Measurements from ENCODE around the gene TNFSF8.
A peak's percentile ranks its signal among the peaks of the same experiment; 100 is the strongest.

The TNFSF8 gene

GRCh38 chr9:114906922-114907571 lies 23.3 kb downstream of the TNFSF8 start:
- no peak overlapping the region for H3K27ac ChIP-seq (ENCODE audit: low read depth, low read length, severe bottlenecking)
- no peaks in the 10 kb centered on the region for H3K36me3 ChIP-seq (ENCODE audit: control insufficient read depth, insufficient read depth, low read length)
- 44 to 76% methylated on average over 4 to 6 of the region's 7 CpGs for WGBS, 2 experiments (ENCODE audit: insufficient coverage in 2 of 2)
- no peaks in the 10 kb centered on the region for H3K9me3 ChIP-seq (ENCODE audit: control insufficient read depth, low read length)
- H3K4me1 ChIP-seq (ENCODE audit: control insufficient read depth, insufficient read depth, low read length, poor library complexity, severe bottlenecking), result peaks cover 18% of the 10 kb centered on the region
- H3K4me3 ChIP-seq (ENCODE audit: extremely low read depth, insufficient read depth, low read length, poor library complexity, severe bottlenecking), result no peak overlapping the region

- whole genome bisulfite sequencing, 2 experiments (ENCODE audit: insufficient coverage in 2 of 2), result 87 to 89% methylated on average over 5 of the region's 7 CpGs
- no peaks in the 10 kb centered on the region for H3K9me3 ChIP-seq (ENCODE audit: control insufficient read depth, low read length)
These were observed 25.0 kb downstream of the TNFSF8 start for GRCh38 chr9:114905170-114905940.

GRCh38 chr9:114902786-114903524 lies 27.4 kb downstream of the TNFSF8 start:
- Histone ChIP-seq H3K36me3 (ENCODE audit: control insufficient read depth, insufficient read depth, low read length) (no peaks in the 10 kb centered on the region), H3K4me3 (ENCODE audit: extremely low read depth, insufficient read depth, low read length, poor library complexity, severe bottlenecking) (no peak overlapping the region), H3K4me1 (ENCODE audit: control insufficient read depth, insufficient read depth, low read length, poor library complexity, severe bottlenecking) (peaks cover 27% of the 10 kb centered on the region), H3K9me3 (ENCODE audit: control insufficient read depth, low read length) (no peaks in the 10 kb centered on the region), H3K27ac (ENCODE audit: low read depth, low read length, severe bottlenecking) (no peak overlapping the region)
- WGBS, 2 experiments (ENCODE audit: insufficient coverage in 2 of 2), result 87 to 100% methylated on average over 2 to 3 of the region's 4 CpGs

More at GRCh38 chr9:114905170-114905940, 25.0 kb downstream of the TNFSF8 start:
- Histone ChIP-seq H3K4me3 (ENCODE audit: extremely low read depth, insufficient read depth, low read length, poor library complexity, severe bottlenecking) (no peak overlapping the region), H3K27ac (ENCODE audit: low read depth, low read length, severe bottlenecking) (no peak overlapping the region), H3K36me3 (ENCODE audit: control insufficient read depth, insufficient read depth, low read length) (no peaks in the 10 kb centered on the region), H3K4me1 (ENCODE audit: control insufficient read depth, insufficient read depth, low read length, poor library complexity, severe bottlenecking) (peaks cover 24% of the 10 kb centered on the region)

GRCh38 chr9:114900942-114901802 lies 29.2 kb downstream of the TNFSF8 start:
- 71 to 100% methylated on average over 1 of the region's 1 CpG for WGBS, 2 experiments (ENCODE audit: insufficient coverage in 2 of 2)
- Histone ChIP-seq H3K36me3 (ENCODE audit: control insufficient read depth, insufficient read depth, low read length) (no peaks in the 10 kb centered on the region), H3K9me3 (ENCODE audit: control insufficient read depth, low read length) (no peaks in the 10 kb centered on the region), H3K4me1 (ENCODE audit: control insufficient read depth, insufficient read depth, low read length, poor library complexity, severe bottlenecking) (peaks cover 19% of the 10 kb centered on the region), H3K4me3 (ENCODE audit: extremely low read depth, insufficient read depth, low read length, poor library complexity, severe bottlenecking) (no peak overlapping the region), H3K27ac (ENCODE audit: low read depth, low read length, severe bottlenecking) (no peak overlapping the region)

- Histone ChIP-seq H3K36me3 (ENCODE audit: control insufficient read depth, insufficient read depth, low read length) (no peaks in the 10 kb centered on the region), H3K27ac (ENCODE audit: low read depth, low read length, severe bottlenecking) (no peak overlapping the region), H3K4me3 (ENCODE audit: extremely low read depth, insufficient read depth, low read length, poor library complexity, severe bottlenecking) (no peak overlapping the region), H3K9me3 (ENCODE audit: control insufficient read depth, low read length) (no peaks in the 10 kb centered on the region), H3K4me1 (ENCODE audit: control insufficient read depth, insufficient read depth, low read length, poor library complexity, severe bottlenecking) (peaks cover 31% of the 10 kb centered on the region)
These were observed 30.4 kb downstream of the TNFSF8 start for GRCh38 chr9:114899995-114900394.

GRCh38 chr9:114899461-114899860 lies 30.9 kb downstream of the TNFSF8 start:
- H3K4me1 ChIP-seq (ENCODE audit: control insufficient read depth, insufficient read depth, low read length, poor library complexity, severe bottlenecking), result peaks cover 32% of the 10 kb centered on the region
- 73 to 100% methylated on average over 1 of the region's 2 CpGs for WGBS, 2 experiments (ENCODE audit: insufficient coverage in 2 of 2)
- no peaks in the 10 kb centered on the region for H3K9me3 ChIP-seq (ENCODE audit: control insufficient read depth, low read length)
- no peak overlapping the region for H3K4me3 ChIP-seq (ENCODE audit: extremely low read depth, insufficient read depth, low read length, poor library complexity, severe bottlenecking)
- no peak overlapping the region for H3K27ac ChIP-seq (ENCODE audit: low read depth, low read length, severe bottlenecking)
- H3K36me3 ChIP-seq (ENCODE audit: control insufficient read depth, insufficient read depth, low read length), result no peaks in the 10 kb centered on the region

- H3K9me3 ChIP-seq (ENCODE audit: control insufficient read depth, low read length), result no peaks in the 10 kb centered on the region
- peaks cover 39% of the 10 kb centered on the region for H3K4me1 ChIP-seq (ENCODE audit: control insufficient read depth, insufficient read depth, low read length, poor library complexity, severe bottlenecking)
- no peak overlapping the region for H3K4me3 ChIP-seq (ENCODE audit: extremely low read depth, insufficient read depth, low read length, poor library complexity, severe bottlenecking)
- H3K36me3 ChIP-seq (ENCODE audit: control insufficient read depth, insufficient read depth, low read length), result no peaks in the 10 kb centered on the region
- 91 to 95% methylated on average over 6 of the region's 9 CpGs for WGBS, 2 experiments (ENCODE audit: insufficient coverage in 2 of 2)
- no peak overlapping the region for H3K27ac ChIP-seq (ENCODE audit: low read depth, low read length, severe bottlenecking)
These were observed 31.6 kb downstream of the TNFSF8 start for GRCh38 chr9:114898741-114899140.

- Histone ChIP-seq H3K4me3 (ENCODE audit: extremely low read depth, insufficient read depth, low read length, poor library complexity, severe bottlenecking) (no peak overlapping the region), H3K36me3 (ENCODE audit: control insufficient read depth, insufficient read depth, low read length) (no peaks in the 10 kb centered on the region), H3K4me1 (ENCODE audit: control insufficient read depth, insufficient read depth, low read length, poor library complexity, severe bottlenecking) (peaks cover 43% of the 10 kb centered on the region), H3K9me3 (ENCODE audit: control insufficient read depth, low read length) (no peaks in the 10 kb centered on the region), H3K27ac (ENCODE audit: low read depth, low read length, severe bottlenecking) (no peak overlapping the region)
- WGBS, 2 experiments (ENCODE audit: insufficient coverage in 2 of 2), result 77 to 100% methylated on average over 1 of the region's 3 CpGs
These were observed 33.2 kb downstream of the TNFSF8 start for GRCh38 chr9:114897196-114897595.

GRCh38 chr9:114896344-114896743 lies 34.0 kb downstream of the TNFSF8 start:
- peaks cover 37% of the 10 kb centered on the region for H3K4me1 ChIP-seq (ENCODE audit: control insufficient read depth, insufficient read depth, low read length, poor library complexity, severe bottlenecking)
- no peaks in the 10 kb centered on the region for H3K9me3 ChIP-seq (ENCODE audit: control insufficient read depth, low read length)
- no peak overlapping the region for H3K4me3 ChIP-seq (ENCODE audit: extremely low read depth, insufficient read depth, low read length, poor library complexity, severe bottlenecking)
- H3K27ac ChIP-seq (ENCODE audit: low read depth, low read length, severe bottlenecking), result no peak overlapping the region
- H3K36me3 ChIP-seq (ENCODE audit: control insufficient read depth, insufficient read depth, low read length), result no peaks in the 10 kb centered on the region

GRCh38 chr9:114895521-114895991 lies 34.8 kb downstream of the TNFSF8 start:
- peak overlapping the region; percentile 99 for H3K27ac ChIP-seq (ENCODE audit: low read depth, low read length, severe bottlenecking)
- H3K9me3 ChIP-seq (ENCODE audit: control insufficient read depth, low read length), result no peaks in the 10 kb centered on the region
- no peaks in the 10 kb centered on the region for H3K36me3 ChIP-seq (ENCODE audit: control insufficient read depth, insufficient read depth, low read length)
- H3K4me1 ChIP-seq (ENCODE audit: control insufficient read depth, insufficient read depth, low read length, poor library complexity, severe bottlenecking), result peaks cover 37% of the 10 kb centered on the region
- no peak overlapping the region for H3K4me3 ChIP-seq (ENCODE audit: extremely low read depth, insufficient read depth, low read length, poor library complexity, severe bottlenecking)

Data from mesodermal cell (in vitro differentiated cells).